Activated CD4-positive, alpha-beta memory T cell treated with anti-CD3 and anti-CD28 coated beads for 36 hours (primary cell): ENCODE measurements around the gene ADD1. TPM values are rescaled to one million over a fixed set of nuclear protein-coding genes. Genes with fewer than 3 reads are reported as not detected.
A peak's percentile ranks its signal among the peaks of the same experiment; 100 is the strongest.

Experiments
- CTCF ChIA-PET: fragments of 350-600 bp; sonication (Branson Sonifier 250); formaldehyde crosslinking; loops from one replicate; lab custom pipeline; 2021; ENCODE audit warnings: antibody characterized with exemption, inconsistent platforms; lab: Charles Lee
- POLR2A ChIA-PET: fragments of 350-600 bp; sonication (Branson Sonifier 250); formaldehyde crosslinking; loops from one replicate; lab custom pipeline; 2021; ENCODE audit warnings: antibody characterized with exemption; lab: Charles Lee
- DNase-seq: peaks from one replicate; pipeline ENCODE4 v3.0.0-alpha.2; 2020
- H3K27ac Mint-ChIP-seq: one replicate; pipeline ENCODE4 v1.8.0; 2021; ENCODE audit warnings: mixed read lengths
- H3K27me3 Mint-ChIP-seq: one replicate; pipeline ENCODE4 v1.8.0; 2021; ENCODE audit warnings: mixed read lengths
- H3K36me3 Mint-ChIP-seq: one replicate; pipeline ENCODE4 v1.8.0; 2021; ENCODE audit warnings: mixed read lengths
- H3K4me1 Mint-ChIP-seq: one replicate; pipeline ENCODE4 v1.8.0; 2021; ENCODE audit warnings: low read depth, mixed read lengths
- H3K4me3 Mint-ChIP-seq: one replicate; pipeline ENCODE4 v1.8.0; 2021; ENCODE audit warnings: mild to moderate bottlenecking, mixed read lengths
- H3K9me3 Mint-ChIP-seq: one replicate; pipeline ENCODE4 v1.8.0; 2021; ENCODE audit warnings: mixed read lengths
- intact Hi-C: fragments of 100-400 bp; cut with micrococcal nuclease; formaldehyde crosslinking; loops from one replicate; pipeline ENCODE4 v1.15.1; 2023
- total RNA-seq, 2 experiments: library from RNA; stranded (reverse); gene quantifications; one replicate each; pipeline ENCODE4 v1.2.3, GENCODE V29; 2021

ADD1 gene
- total RNA-seq, 2 experiments from 2014 or later: 212 TPM

- H3K4me1 Mint-ChIP-seq: peaks cover 18% of the 10 kb centered on the region
- POLR2A ChIA-PET: interaction anchor here (0.5 to 0.6 kb wide), 3 partner anchors 11 to 165 kb away, joined by 3 read pairs; no protein-coding TSS in a partner anchor
- no peaks in the 10 kb centered on the region for H3K9me3 Mint-ChIP-seq
- intact Hi-C loops: loop anchor here (1.0 to 5.0 kb wide), 3 partner anchors 73 to 547 kb away; partner anchors contain the start of genes CFAP99, RNF4 and ZFYVE28
- DNase-seq: no peak
- H3K27me3 Mint-ChIP-seq: no peaks in the 10 kb centered on the region
- peaks cover 7% of the 10 kb centered on the region for H3K36me3 Mint-ChIP-seq
- H3K4me3 Mint-ChIP-seq: peak overlapping the region; percentile 78
- no peak overlapping the region for H3K27ac Mint-ChIP-seq
- CTCF ChIA-PET: interaction anchor here (0.7 to 4.2 kb wide), 5 partner anchors 13 to 77 kb away, joined by 4 to 25 read pairs (median 5); no protein-coding TSS in a partner anchor
These were observed 121.1 kb downstream of the ADD1 start for GRCh38 chr4:2964706-2965258.

- intact Hi-C loops: no loop called here
- Mint-ChIP-seq H3K27me3 (no peaks in the 10 kb centered on the region), H3K4me1 (peaks cover 14% of the 10 kb centered on the region), H3K36me3 (peaks cover 7% of the 10 kb centered on the region), H3K9me3 (no peaks in the 10 kb centered on the region), H3K27ac (no peak overlapping the region), H3K4me3 (peak overlapping the region; percentile 2)
- ChIA-PET POLR2A (interaction anchor here (0.5 to 0.6 kb wide), 3 partner anchors 11 to 166 kb away, joined by 3 read pairs; no protein-coding TSS in a partner anchor), CTCF (interaction anchor here (0.7 to 4.2 kb wide), 3 partner anchors 12 to 73 kb away, joined by 4 to 25 read pairs (median 4); no protein-coding TSS in a partner anchor)
- no peak for DNase-seq
These were observed 121.6 kb downstream of the ADD1 start for GRCh38 chr4:2965262-2965661.

- H3K4me1 Mint-ChIP-seq: peaks cover 5% of the 10 kb centered on the region
- H3K27me3 Mint-ChIP-seq: no peaks in the 10 kb centered on the region
- H3K36me3 Mint-ChIP-seq: no peaks in the 10 kb centered on the region
- H3K27ac Mint-ChIP-seq: no peak overlapping the region
- H3K4me3 Mint-ChIP-seq: no peak overlapping the region
- DNase-seq: no peak
- intact Hi-C loops: no loop called here
- POLR2A ChIA-PET: no interaction called here
- CTCF ChIA-PET: interaction anchor here (3.2 kb wide), 1 partner anchor 10 kb away, joined by 11 read pairs; no protein-coding TSS in a partner anchor
- H3K9me3 Mint-ChIP-seq: no peaks in the 10 kb centered on the region
These were observed 124.7 kb downstream of the ADD1 start for GRCh38 chr4:2968381-2968780.

- intact Hi-C loops: no loop called here
- Mint-ChIP-seq H3K36me3 (no peaks in the 10 kb centered on the region), H3K4me1 (no peaks in the 10 kb centered on the region), H3K27me3 (no peaks in the 10 kb centered on the region), H3K9me3 (no peaks in the 10 kb centered on the region), H3K27ac (no peak overlapping the region), H3K4me3 (no peak overlapping the region)
- CTCF ChIA-PET: no interaction called here
- POLR2A ChIA-PET: no interaction called here
- no peak for DNase-seq
These were observed 127.6 kb downstream of the ADD1 start for GRCh38 chr4:2971275-2971674.

GRCh38 chr4:2977211-2978088 lies 133.8 kb downstream of the ADD1 start:
- no peak overlapping the region for H3K4me3 Mint-ChIP-seq
- H3K9me3 Mint-ChIP-seq: peaks cover 15% of the 10 kb centered on the region
- DNase-seq: no peak
- intact Hi-C loops: loop anchor here (1.0 kb wide), 1 partner anchor 60 kb away; no protein-coding TSS in a partner anchor
- no peaks in the 10 kb centered on the region for H3K27me3 Mint-ChIP-seq
- ChIA-PET POLR2A (no interaction called here), CTCF (interaction anchor here (0.6 to 6.1 kb wide), 29 partner anchors 9 to 321 kb away, joined by 3 to 98 read pairs (median 4); partner anchors contain the start of genes GRK4 and NOP14)
- no peaks in the 10 kb centered on the region for H3K4me1 Mint-ChIP-seq
- no peak overlapping the region for H3K27ac Mint-ChIP-seq
- H3K36me3 Mint-ChIP-seq: no peaks in the 10 kb centered on the region

Other genes starting within 250 kb of the ADD1 start
- 10 to 100 TPM; 74.2 to 77.5 TPM for gene TNIP2, start 87.5 kb upstream of the ADD1 start, total RNA-seq
- gene SH3BP2, start 50.8 kb upstream of the ADD1 start, total RNA-seq: 10 to 100 TPM; 55.9 to 62.8 TPM
- 10 to 100 TPM; 67.4 to 73.4 TPM for gene NOP14, start 119.6 kb downstream of the ADD1 start, total RNA-seq
- gene GRK4, start 119.7 kb downstream of the ADD1 start, total RNA-seq: 1 to 10 TPM; 2.3 to 3.0 TPM
- not detected for gene HTT-AS, start 230.7 kb downstream of the ADD1 start, total RNA-seq
- gene HTT, start 230.8 kb downstream of the ADD1 start, total RNA-seq: 10 to 100 TPM; 57.6 to 69.8 TPM